Measurements from ENCODE around the gene CCDC63.

The CCDC63 gene

DNA sequence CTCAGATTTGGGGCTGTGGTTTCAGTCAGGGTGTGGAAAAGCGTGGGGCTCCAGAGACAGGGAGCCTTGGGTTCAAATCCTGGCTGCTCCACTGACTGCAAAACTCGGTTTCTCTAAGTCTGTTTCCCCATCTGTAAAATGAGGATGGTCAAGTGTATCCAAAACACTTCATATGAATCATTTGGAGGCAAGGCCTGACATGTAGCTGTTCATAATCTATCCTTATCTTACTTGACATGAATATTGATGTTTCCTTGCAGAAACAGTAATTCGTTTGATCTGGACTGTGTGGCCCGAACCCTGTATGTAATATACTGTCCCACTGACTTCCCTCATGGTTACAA is 1.5 kb upstream of the CCDC63 start:
- Histone ChIP-seq H3K4me1 (no peaks in the 10 kb centered on the region), H3K27me3 (ENCODE audit: control insufficient read depth, insufficient read depth, low read length) (no peaks in the 10 kb centered on the region), H3K79me2 (no peaks in the 10 kb centered on the region), H3K4me2 (ENCODE audit: low read length) (no peak overlapping the region), H3K36me3 (ENCODE audit: control insufficient read depth, insufficient read depth, low read length) (no peaks in the 10 kb centered on the region), H3K9ac (no peak overlapping the region), H3K4me3 (ENCODE audit: low read depth, low read length) (no peak overlapping the region), H3K9me3 (ENCODE audit: control insufficient read depth, low read length) (no peaks in the 10 kb centered on the region), H2AFZ (no peak overlapping the region), H3K27ac (no peak overlapping the region)
- TF ChIP-seq, protein P1, sequence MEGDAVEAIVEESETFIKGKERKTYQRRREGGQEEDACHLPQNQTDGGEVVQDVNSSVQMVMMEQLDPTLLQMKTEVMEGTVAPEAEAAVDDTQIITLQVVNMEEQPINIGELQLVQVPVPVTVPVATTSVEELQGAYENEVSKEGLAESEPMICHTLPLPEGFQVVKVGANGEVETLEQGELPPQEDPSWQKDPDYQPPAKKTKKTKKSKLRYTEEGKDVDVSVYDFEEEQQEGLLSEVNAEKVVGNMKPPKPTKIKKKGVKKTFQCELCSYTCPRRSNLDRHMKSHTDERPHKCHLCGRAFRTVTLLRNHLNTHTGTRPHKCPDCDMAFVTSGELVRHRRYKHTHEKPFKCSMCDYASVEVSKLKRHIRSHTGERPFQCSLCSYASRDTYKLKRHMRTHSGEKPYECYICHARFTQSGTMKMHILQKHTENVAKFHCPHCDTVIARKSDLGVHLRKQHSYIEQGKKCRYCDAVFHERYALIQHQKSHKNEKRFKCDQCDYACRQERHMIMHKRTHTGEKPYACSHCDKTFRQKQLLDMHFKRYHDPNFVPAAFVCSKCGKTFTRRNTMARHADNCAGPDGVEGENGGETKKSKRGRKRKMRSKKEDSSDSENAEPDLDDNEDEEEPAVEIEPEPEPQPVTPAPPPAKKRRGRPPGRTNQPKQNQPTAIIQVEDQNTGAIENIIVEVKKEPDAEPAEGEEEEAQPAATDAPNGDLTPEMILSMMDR (IDR thresholded peaks at IDR 0.05) = no peak

DNA sequence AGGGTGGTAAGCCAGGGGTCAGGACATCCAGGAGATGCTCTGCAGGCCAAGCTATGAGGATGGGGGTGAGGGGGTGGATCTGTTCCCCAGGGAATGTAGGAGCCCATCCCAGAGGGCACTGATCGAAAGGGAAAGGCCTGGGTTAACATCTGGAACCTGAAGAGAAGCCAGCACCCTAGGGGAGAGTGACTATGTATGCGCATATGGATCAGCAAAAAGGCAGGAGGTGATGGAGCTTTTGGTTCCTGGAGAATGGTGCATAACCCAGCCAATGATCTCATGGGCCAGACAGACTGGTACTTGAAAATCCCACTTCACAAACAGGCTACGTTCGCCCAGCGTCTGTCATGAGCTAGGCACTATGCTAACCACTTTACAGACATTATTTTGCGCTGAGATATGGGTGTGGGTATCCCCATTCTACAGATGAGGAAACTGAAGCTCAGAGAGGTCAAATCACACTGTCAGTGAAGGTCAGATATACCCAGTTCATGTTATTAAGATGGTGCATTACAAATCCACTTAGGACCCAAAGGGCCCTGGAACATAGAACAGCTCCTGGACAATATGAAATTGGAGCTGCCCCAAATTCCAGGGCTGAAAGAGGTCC is 1.6 kb downstream of the CCDC63 start:
- Histone ChIP-seq H3K36me3 (ENCODE audit: control insufficient read depth, insufficient read depth, low read length) (no peaks in the 10 kb centered on the region), H3K4me2 (ENCODE audit: low read length) (no peak overlapping the region), H3K4me1 (no peaks in the 10 kb centered on the region), H3K9ac (no peak overlapping the region), H2AFZ (no peak overlapping the region), H3K27ac (no peak overlapping the region), H3K9me3 (ENCODE audit: control insufficient read depth, low read length) (no peaks in the 10 kb centered on the region), H3K4me3 (ENCODE audit: low read depth, low read length) (no peak overlapping the region), H3K79me2 (no peaks in the 10 kb centered on the region), H3K27me3 (ENCODE audit: control insufficient read depth, insufficient read depth, low read length) (no peaks in the 10 kb centered on the region)
- TF ChIP-seq, protein P1 (IDR thresholded peaks at IDR 0.05) = no peak

DNA sequence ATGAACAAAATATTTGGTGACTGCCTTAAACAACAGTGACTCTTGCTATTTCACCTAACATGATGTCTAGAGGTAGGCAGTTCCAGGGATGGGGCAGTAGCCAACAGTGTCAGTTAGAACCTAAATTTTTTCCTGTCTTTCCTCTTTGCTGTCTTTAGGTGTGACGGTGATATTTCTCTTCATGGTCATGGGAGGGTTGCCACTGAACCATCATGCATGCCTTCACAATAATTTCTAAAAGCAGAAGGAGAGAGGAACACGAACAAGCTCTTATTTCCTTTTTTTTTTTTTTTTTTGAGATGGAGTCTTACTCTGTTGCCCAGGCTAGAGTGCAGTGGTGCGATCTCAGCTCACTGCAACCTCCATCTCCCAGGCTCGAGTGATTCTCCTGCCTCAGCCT is 2.4 kb downstream of the CCDC63 start:
- no peaks in the 10 kb centered on the region for H3K4me1 ChIP-seq
- no peak overlapping the region for H3K27ac ChIP-seq
- no peak overlapping the region for H3K4me3 ChIP-seq (ENCODE audit: low read depth, low read length)
- H3K79me2 ChIP-seq = no peaks in the 10 kb centered on the region
- no peak overlapping the region for H3K9ac ChIP-seq
- H3K9me3 ChIP-seq (ENCODE audit: control insufficient read depth, low read length) = no peaks in the 10 kb centered on the region
- no peak overlapping the region for H2AFZ ChIP-seq
- TF ChIP-seq, protein P1 (IDR thresholded peaks at IDR 0.05) = no peak
- no peak overlapping the region for H3K4me2 ChIP-seq (ENCODE audit: low read length)
- H3K36me3 ChIP-seq (ENCODE audit: control insufficient read depth, insufficient read depth, low read length) = no peaks in the 10 kb centered on the region
- H3K27me3 ChIP-seq (ENCODE audit: control insufficient read depth, insufficient read depth, low read length) = no peaks in the 10 kb centered on the region

DNA sequence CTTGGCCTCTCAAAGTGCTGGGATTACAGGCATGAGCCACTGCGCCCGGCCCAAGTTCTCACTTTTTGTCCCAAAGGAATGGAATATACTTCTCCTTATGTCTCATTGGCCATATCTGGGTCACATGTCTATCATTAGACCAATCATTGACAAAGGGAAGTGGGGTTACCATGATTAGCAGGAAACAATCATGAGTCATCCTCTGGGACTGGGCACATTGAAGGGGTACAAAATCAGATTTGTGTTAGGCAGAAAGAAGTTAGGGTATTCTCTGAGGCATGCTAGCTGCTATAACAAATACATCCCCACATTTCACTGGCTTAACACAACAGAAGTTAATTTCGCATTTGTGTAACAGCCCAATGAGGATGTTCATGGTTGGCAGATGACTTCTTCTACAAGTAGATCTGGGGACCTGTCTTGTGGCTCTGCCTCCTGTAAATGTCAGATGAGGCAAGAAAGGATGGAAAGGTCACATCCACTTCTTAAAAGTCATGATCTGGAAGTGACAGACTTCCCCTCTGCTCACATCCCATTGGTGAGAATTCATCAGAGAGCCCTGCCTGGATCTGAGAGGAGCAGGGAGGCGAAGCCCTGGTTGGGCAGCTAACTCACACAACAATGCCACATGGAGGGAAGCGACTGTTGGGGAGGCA is 3.1 kb downstream of the CCDC63 start:
- Histone ChIP-seq H3K4me2 (ENCODE audit: low read length) (no peak overlapping the region), H3K36me3 (ENCODE audit: control insufficient read depth, insufficient read depth, low read length) (no peaks in the 10 kb centered on the region), H3K4me1 (no peaks in the 10 kb centered on the region), H3K9ac (no peak overlapping the region), H3K9me3 (ENCODE audit: control insufficient read depth, low read length) (no peaks in the 10 kb centered on the region), H3K4me3 (ENCODE audit: low read depth, low read length) (no peak overlapping the region), H2AFZ (no peak overlapping the region), H3K27ac (no peak overlapping the region), H3K27me3 (ENCODE audit: control insufficient read depth, insufficient read depth, low read length) (no peaks in the 10 kb centered on the region), H3K79me2 (no peaks in the 10 kb centered on the region)
- TF ChIP-seq, protein P1 (IDR thresholded peaks at IDR 0.05) = no peak

DNA sequence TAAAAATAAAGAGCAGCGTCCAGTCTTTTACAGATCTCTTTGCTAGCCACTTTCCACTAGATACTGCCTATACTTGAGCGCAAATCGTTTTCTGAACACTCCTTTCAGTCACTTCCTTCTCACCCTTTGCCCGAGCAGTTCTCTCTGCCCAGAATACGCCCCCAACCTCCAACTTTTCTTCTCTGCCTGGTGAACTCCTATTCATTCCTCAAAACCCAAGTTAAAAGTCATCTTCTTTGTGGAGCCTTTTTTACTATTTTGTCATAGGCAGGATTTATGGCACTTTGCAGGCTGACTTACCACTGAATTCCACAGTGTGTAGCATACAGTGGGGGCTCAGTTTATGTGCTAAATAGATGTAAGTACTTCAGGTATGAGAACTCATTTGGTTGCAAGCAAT is 4.0 kb downstream of the CCDC63 start:
- Histone ChIP-seq H3K4me3 (ENCODE audit: low read depth, low read length) (no peak overlapping the region), H3K4me1 (no peaks in the 10 kb centered on the region), H2AFZ (no peak overlapping the region), H3K27me3 (ENCODE audit: control insufficient read depth, insufficient read depth, low read length) (no peaks in the 10 kb centered on the region), H3K79me2 (no peaks in the 10 kb centered on the region), H3K36me3 (ENCODE audit: control insufficient read depth, insufficient read depth, low read length) (no peaks in the 10 kb centered on the region), H3K9ac (no peak overlapping the region), H3K9me3 (ENCODE audit: control insufficient read depth, low read length) (no peaks in the 10 kb centered on the region), H3K4me2 (ENCODE audit: low read length) (no peak overlapping the region), H3K27ac (no peak overlapping the region)
- TF ChIP-seq, protein P1 (IDR thresholded peaks at IDR 0.05) = no peak

All from parathyroid adenoma (tissue), 2 donors.